GOT3 (cell line): ENCODE measurements around the gene HAUS7.

Experiments used
- DNase-seq: peaks from one replicate; lab custom pipeline; 2025; ENCODE audit warnings: mixed read lengths; lab: John Stamatoyannopoulos, UW

Gene HAUS7

GRCh38 chrX:153499341-153499740, 29.0 kb upstream of the HAUS7 start:
- DNase-seq, result no peak

- no peak for DNase-seq
Observed at GRCh38 chrX:153498453-153498852, 28.1 kb upstream of the HAUS7 start.

GRCh38 chrX:153496590-153496959, 26.2 kb upstream of the HAUS7 start:
- no peak for DNase-seq

DNA sequence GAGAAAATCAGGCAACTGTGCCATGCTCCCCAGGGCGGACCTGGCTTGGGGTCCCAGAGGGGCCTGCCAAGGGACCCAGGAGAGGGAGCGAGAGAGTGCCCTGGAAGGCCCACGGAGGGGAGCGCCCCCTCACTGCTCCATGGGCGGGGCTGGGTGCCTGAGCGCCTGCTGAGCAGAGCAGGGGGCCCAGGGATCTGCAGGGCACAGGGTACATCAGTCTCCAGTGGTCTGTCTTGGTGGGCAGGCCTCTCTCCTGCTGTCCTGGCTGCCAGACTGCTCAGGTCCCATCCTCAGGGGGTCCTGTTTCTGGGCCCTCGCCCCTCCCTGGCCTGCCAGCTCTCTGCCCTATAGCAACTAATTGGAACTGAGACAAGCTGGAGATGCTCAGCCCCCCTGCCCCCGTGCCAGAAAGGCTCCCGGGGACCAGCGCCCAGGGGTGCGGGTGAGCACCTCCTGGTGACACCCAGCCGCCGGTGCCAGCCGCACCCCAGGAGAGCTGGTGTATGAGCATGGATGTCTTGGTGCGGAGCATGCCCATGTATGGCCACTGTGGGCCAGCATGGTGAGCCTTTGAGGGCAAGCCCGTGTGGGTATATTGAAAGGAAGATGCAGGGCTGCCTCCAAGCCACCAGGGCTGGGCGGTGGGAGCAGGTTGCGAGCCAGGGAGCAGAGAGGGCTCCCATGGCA, 25.7 kb upstream of the HAUS7 start:
- no peak for DNase-seq

DNA sequence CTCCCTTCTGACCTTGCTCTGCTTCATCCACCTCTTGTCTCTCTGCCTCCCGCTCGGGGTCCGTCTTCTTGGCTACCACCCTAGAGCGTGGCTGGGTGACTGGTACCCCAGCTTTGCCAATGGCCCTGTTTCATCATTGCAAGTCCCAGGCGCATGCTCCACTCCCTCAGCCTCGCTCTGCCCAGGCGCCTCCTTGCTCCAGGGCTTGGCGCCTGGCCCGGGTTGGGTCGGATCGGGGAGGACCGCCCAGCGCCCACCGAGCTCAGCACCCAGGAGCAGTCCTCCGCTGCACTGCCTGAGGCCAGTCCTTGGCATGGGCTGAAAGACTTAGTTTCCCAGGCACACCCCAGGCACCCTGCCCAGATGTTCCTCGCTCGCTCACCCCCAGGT, 25.0 kb upstream of the HAUS7 start:
- DNase-seq, result no peak

- DNase-seq, result no peak
Observed at GRCh38 chrX:153494541-153495361, 24.4 kb upstream of the HAUS7 start, which contains the start of gene BGN. TSS of gene BGN (plus strand) at chrX:153494980. CDS start at chrX:153504632, 9,652 bp downstream.

- no peak for DNase-seq
Observed at GRCh38 chrX:153494061-153494460, 23.7 kb upstream of the HAUS7 start.

DNA sequence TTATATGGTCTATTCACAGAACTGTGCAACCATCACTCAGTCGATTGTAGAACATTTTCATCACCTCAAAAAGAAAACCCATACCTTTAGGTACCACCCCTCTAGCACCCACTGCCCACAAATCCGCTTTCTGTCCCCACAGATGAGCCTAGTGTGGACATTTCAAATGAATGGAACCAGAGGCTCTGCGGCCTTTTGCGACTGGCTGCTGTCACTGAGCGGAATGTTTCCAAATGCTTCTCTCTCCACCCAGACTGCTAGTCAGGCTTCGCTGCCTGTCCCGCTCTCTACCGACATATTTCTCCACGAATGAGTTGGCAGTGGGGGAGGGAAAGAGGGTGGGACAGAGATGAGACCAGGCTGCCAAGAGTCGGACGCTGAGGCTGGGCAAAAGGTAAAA, 22.7 kb upstream of the HAUS7 start:
- no peak for DNase-seq

DNA sequence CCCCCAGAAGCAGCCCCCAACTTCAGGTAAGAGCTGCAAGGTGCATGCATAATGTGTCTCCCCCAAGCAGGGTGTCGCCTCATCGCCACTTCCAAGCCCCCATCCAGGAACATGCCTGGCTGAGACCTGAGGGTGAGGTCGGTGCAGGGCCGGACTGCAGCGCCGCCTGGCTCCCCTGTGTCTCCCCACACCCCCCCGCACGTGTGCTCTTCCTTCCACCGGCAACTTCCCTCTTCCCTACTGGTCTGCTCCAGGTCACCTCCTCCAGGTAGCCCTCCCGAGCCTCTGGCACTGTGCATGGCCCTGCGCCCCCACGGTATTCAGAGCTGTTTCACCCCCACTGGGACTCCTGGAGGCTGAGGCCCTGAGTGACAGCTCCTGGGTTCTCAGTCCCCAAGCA, 22.2 kb upstream of the HAUS7 start:
- no peak for DNase-seq

DNA sequence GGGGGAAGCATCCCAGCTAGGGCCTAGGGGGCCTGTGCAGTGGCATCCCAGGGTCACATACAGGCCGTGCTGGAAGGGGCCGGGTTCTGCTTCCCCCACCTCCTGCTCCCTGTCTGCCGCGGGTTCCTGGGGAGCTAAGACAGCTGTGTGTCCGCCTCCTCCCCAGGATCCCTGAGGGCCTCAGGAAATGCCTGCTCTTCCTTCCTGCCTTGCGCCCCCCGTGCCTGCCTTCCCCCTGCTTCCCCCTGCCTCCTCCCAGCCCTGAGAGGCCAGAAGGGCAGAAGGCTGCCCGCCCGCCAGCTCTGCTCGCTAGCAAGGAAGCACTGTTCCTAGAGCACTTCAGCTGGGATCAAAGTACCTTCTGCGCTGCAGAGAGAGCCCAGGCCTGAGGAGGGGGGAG, 21.5 kb upstream of the HAUS7 start:
- no peak for DNase-seq

GRCh38 chrX:153491351-153491914, 21.1 kb upstream of the HAUS7 start:
- DNase-seq, result no peak

GRCh38 chrX:153490217-153490930, 20.0 kb upstream of the HAUS7 start:
- DNase-seq, result no peak

GRCh38 chrX:153488231-153488914, 18.0 kb upstream of the HAUS7 start:
- DNase-seq, result no peak

GRCh38 chrX:153487590-153488071, 17.3 kb upstream of the HAUS7 start:
- no peak for DNase-seq

DNA sequence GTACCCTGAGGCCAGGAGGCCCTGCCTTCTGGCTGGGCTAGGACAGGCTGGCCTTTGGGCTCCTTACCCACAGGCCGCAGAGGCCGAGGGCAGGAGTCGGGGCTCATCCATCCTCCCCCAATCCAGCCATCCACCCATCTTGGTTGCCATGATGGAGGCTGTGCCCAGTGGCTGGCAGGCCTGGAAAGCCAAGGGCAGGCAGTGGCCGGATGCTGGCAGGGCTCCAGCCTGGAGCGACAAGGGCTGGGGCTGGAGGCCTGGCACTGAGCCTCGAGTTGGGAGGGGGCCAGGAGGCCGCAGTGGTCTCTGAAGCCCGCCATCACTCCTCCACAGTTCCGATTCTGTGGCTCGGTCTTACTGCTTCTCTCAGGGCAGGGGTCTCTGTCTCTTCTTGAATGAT, 15.8 kb upstream of the HAUS7 start:
- DNase-seq, result no peak

DNA sequence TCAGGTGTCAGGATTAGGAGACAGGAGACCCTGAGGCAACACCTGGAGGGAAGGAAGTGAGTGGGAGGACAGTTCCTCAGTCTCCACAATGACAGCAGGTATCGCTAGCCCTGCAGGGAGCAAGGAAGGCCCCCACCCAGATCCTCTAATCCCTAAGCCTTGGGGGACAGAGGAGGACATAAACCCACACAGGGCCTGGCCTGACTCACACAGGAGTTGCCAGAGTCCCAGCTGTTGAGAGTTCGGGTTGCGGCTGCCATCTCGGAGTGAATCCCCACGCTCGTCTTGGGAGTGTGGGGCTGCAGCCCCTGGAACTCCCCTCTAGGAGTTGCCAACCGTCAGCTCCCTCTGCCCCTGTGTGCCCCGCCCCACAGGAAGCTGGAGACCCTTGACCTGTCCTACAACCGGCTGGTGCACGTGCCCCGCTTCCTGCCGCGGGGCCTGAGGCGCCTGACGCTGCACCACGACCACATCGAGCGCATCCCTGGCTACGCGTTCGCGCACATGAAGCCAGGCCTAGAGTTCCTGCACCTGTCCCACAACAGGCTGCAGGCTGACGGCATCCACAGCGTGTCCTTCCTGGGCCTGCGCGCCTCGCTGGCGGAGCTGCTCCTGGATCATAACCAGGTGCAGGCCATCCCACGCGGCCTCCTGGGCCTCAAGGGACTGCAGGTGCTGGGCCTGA, 15.2 kb upstream of the HAUS7 start:
- DNase-seq, result no peak

GRCh38 chrX:153482376-153483015, 12.1 kb upstream of the HAUS7 start:
- DNase-seq, result no peak

- DNase-seq, result no peak
Observed at GRCh38 chrX:153481043-153481442, 10.7 kb upstream of the HAUS7 start.

DNA sequence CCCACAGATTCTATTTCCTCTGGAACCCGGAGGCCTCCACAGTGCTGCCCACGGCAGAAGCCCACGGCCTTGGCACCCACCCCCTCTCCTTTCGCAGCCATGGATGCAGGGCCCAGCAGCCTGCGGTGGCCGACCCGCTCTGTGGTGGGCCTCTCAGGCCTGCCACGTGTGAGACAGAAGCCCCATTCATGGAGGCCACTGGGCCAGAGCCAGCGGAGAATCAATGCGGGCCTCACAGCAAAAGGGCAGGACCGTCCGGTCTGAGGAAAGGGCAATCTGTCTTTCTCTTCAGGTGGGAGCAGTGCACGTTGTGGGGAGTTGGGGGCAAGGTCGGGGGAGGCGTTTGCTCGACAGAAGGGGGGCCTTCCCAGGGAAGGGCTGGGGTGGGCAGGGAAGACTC, 8.4 kb upstream of the HAUS7 start:
- no peak for DNase-seq

DNA sequence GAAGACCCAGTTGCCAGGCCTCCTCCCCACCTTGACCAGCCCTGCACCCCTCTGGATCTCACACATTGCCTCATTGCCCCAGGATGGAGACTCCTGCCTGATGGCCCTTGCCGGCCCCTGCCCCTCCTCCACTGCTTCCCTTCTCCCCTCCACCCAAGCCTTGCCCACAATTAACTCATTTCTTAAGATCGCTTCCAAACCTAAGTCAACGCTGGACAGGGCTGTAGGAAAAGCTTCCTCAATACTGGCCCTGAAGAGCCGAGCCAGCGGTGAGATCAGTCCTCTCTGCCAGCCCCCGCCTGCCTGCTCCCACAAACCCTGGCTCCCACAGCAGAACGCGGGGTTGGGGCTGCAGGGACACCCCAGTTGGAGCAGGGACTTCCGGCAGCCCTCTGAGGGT, 7.5 kb upstream of the HAUS7 start:
- no peak for DNase-seq

GRCh38 chrX:153477364-153477857, 7.0 kb upstream of the HAUS7 start:
- no peak for DNase-seq
